ENCODE results near the gene DIAPH2.

Gene DIAPH2

DNA sequence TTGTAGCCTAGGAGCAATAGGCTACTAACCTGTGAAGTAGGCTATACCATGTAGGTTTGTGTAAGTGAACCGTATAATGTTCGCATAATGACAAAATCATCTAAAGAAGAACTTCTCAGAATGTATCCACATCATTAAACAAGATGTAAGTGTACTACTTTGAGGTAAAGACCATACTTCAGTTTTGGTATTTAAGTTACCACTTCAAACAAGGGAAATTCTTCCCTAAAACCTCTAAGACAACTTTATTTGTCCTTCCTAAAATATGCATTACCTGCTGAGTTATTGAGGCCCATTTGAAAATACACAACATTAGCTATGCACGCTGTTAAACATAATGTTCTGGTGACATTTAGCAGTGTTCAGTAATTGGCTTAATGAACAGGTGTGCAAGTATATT, 381.7 kb downstream of the DIAPH2 start:
- no peak for DNase-seq (ENCODE audit: insufficient read length)
- TF ChIP-seq POLR2AphosphoS5 (IDR thresholded peaks at IDR 0.05; ENCODE audit: low read depth, low read length) (no peak), TAF1 (IDR thresholded peaks at IDR 0.05; ENCODE audit: borderline replicate concordance, low read depth, low read length) (no peak), POLR2A (IDR thresholded peaks at IDR 0.05; ENCODE audit: low read depth, low read length) (no peak)
- no peak for FAIRE-seq

DNA sequence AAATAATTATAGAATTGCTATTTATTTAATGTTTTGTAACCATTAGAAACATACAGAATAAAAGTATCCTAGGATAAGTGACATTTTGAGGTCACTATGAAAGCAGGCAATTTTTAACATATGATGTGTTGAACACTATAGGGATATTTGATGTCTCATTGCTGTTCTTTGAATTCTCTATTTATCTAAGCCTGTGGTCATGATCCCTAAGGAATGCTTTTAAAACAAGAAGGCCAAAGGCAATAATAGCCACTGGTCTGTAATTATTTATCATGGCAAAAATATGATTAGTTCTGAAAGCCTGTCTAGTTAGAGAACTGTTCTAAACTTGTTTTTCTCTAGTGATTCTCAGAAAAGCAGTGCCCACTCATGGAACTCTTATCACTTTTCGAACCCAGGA, 385.7 kb downstream of the DIAPH2 start:
- TF ChIP-seq POLR2AphosphoS5 (IDR thresholded peaks at IDR 0.05; ENCODE audit: low read depth, low read length) (no peak), POLR2A (IDR thresholded peaks at IDR 0.05; ENCODE audit: low read depth, low read length) (no peak), TAF1 (IDR thresholded peaks at IDR 0.05; ENCODE audit: borderline replicate concordance, low read depth, low read length) (no peak)
- no peak for DNase-seq (ENCODE audit: insufficient read length)
- no peak for FAIRE-seq

DNA sequence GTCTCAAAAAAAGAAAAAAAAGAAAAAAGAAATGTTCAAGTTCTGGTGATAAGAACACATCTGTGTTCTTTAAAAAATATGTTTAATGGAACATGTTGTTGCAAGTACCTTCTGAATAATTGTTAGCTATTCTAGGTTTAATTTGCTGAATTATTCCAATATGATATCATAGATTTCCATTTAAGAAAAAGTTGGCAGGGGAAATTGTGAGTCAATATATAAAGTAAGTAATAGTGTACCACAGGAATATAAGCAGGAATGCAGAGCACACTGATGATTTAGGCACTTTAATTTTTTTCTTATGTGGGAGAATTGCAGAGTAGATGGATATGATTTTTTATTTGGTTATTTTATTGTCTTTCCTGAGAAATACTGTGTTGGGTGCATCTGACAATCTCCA, 389.8 kb downstream of the DIAPH2 start:
- TF ChIP-seq TAF1 (IDR thresholded peaks at IDR 0.05; ENCODE audit: borderline replicate concordance, low read depth, low read length), result no peak
- TF ChIP-seq POLR2A (IDR thresholded peaks at IDR 0.05; ENCODE audit: low read depth, low read length), result no peak
- no peak for TF ChIP-seq POLR2AphosphoS5 (IDR thresholded peaks at IDR 0.05; ENCODE audit: low read depth, low read length)
- no peak for FAIRE-seq

DNA sequence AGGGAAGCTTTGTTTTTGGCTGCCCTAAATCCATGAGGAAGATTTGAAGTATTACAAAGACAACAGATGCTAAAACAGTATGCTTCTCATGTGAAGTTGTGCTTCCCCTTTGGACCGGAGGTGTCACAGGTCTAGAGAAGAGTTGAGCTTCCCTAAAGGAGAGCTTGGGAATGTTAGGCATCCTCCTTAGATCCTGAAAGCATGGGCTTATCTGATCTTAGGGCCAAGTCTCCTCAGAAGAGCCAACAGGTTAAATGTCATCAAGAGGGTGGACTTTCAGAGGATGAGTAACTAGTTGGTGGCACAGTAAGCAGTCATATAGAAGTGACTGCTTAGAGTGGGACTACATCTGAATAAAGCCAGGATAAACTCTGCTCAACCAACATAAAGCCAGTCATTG, 404.5 kb downstream of the DIAPH2 start:
- no peak for FAIRE-seq
- DNase-seq (ENCODE audit: insufficient read length), result no peak
- TF ChIP-seq POLR2AphosphoS5 (IDR thresholded peaks at IDR 0.05; ENCODE audit: low read depth, low read length), result no peak
- no peak for TF ChIP-seq POLR2A (IDR thresholded peaks at IDR 0.05; ENCODE audit: low read depth, low read length)

More for the DNA sequence above, 389.8 kb downstream of the DIAPH2 start:
- no peak for DNase-seq (ENCODE audit: insufficient read length)

DNA sequence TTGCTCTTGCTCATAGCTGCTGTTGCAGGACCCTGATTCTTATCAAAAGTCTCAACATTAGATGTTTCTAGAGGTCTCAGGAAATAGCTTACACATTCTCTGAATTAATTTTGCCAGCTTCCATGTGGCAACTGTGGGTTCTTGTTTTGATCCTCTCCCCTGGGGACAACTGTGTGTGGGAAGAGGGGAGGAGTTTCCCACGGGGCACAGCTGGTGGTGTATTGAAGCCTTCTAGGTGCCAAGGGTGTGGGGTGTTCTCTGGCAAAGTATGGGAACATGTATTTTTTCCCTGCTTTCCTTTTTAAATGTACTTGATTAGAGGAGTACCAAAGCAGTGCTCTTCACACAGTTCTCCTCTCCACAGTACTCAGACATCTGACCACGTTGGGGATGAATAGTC, 411.7 kb downstream of the DIAPH2 start:
- TF ChIP-seq POLR2A (IDR thresholded peaks at IDR 0.05; ENCODE audit: low read depth, low read length) (no peak), POLR2AphosphoS5 (IDR thresholded peaks at IDR 0.05; ENCODE audit: low read depth, low read length) (no peak), TAF1 (IDR thresholded peaks at IDR 0.05; ENCODE audit: borderline replicate concordance, low read depth, low read length) (no peak)
- no peak for FAIRE-seq
- no peak for DNase-seq (ENCODE audit: insufficient read length)

DNA sequence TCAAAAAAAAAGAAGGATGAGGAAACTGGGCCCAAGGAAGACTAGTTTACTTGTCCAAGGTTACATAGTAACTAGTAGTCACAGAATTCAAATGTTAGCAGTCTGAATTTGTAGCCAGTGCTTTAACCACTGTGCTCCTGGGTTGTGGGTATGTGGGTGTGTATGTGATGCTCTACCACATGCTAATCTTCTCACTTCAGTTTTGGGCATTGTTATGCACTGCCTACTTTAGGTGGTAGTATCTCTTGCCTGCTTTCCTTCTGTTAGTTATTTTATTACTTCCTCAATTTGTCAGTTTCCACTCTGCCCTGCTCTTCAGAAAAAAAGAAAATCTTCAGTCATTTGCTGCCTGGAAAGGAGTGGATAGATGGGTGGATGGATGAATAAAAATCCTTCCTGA, 418.3 kb downstream of the DIAPH2 start:
- no peak for DNase-seq (ENCODE audit: insufficient read length)

DNA sequence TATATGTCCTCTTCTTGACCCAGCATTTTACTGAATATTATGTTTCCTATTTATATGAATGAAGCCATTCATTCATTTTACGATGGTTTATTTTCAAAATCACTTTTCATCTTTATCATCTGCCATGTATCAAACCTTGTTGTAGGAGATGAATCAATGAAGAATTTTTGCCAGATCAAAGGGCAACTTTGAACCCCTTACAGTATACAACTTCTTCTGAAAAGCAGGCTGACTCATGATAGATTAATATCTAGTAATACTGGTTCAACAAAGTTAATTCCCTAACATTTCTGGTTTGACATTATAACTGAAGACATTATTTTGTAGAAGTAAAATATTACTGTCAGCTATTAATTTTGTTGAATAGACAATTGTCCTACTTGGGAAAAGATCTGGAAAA, 425.1 kb downstream of the DIAPH2 start:
- no peak for TF ChIP-seq POLR2AphosphoS5 (IDR thresholded peaks at IDR 0.05; ENCODE audit: low read depth, low read length)
- no peak for DNase-seq (ENCODE audit: insufficient read length)
- FAIRE-seq, result no peak

More for the DNA sequence above, 418.3 kb downstream of the DIAPH2 start:
- no peak for FAIRE-seq
- TF ChIP-seq POLR2A (IDR thresholded peaks at IDR 0.05; ENCODE audit: low read depth, low read length) (no peak), POLR2AphosphoS5 (IDR thresholded peaks at IDR 0.05; ENCODE audit: low read depth, low read length) (no peak), TAF1 (IDR thresholded peaks at IDR 0.05; ENCODE audit: borderline replicate concordance, low read depth, low read length) (no peak)

DNA sequence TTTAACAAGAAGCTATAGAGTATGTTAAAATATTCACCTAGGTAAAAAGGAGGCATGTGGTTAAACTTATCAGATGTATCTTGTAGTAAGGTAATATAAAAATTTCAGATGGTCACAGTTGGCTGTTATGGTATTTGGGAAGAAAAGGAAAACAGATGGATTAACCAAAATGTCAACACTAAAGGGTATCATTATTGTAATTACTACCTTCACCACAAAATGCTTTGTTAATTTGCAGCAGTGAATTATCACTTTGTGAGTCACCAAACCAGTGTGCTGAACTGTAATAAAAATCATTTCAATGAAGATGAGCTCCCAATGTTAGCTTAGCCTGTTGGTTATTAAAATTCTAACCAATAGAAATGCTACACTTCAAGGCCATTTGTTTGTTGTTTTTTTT, 432.9 kb downstream of the DIAPH2 start:
- DNase-seq (ENCODE audit: insufficient read length) (no peak), FAIRE-seq (no peak)

DNA sequence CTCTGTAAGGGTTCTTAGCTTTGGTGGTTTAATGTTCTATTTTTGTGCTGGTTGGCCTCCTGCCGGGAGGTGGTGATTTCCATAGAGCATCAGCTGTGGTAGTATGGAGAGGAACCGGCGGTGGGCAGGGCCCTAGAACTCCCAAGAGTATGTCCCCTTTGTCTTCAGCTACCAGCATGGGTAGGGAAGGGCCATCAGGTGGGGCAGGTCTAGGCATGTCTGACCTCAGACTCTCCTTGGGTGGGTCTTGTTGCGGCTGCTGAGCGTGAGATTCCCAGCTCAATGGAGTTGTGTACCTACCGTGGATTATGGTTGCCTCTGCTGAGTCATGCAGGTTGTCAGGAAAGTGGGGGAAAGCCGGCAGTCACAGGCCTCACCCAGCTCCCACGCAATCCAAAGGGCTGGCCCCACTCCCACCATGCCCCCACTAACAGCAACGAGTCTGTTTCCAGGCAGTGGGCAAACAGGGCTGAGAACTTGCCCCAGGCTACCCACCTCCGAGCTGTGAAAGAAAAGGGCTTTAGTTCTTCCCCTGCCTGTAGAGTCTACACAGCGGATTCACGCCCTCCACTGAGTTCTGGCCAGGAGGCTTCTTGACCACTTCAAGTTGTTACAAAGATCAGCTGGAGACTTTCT, 434.9 kb downstream of the DIAPH2 start:
- TF ChIP-seq POLR2A (IDR thresholded peaks at IDR 0.05; ENCODE audit: low read depth, low read length) (no peak), TAF1 (IDR thresholded peaks at IDR 0.05; ENCODE audit: borderline replicate concordance, low read depth, low read length) (no peak), POLR2AphosphoS5 (IDR thresholded peaks at IDR 0.05; ENCODE audit: low read depth, low read length) (no peak)
- no peak for FAIRE-seq
- no peak for DNase-seq (ENCODE audit: insufficient read length)

More for the DNA sequence above, 432.9 kb downstream of the DIAPH2 start:
- TF ChIP-seq POLR2A (IDR thresholded peaks at IDR 0.05; ENCODE audit: low read depth, low read length) (no peak), POLR2AphosphoS5 (IDR thresholded peaks at IDR 0.05; ENCODE audit: low read depth, low read length) (no peak), TAF1 (IDR thresholded peaks at IDR 0.05; ENCODE audit: borderline replicate concordance, low read depth, low read length) (no peak)

DNA sequence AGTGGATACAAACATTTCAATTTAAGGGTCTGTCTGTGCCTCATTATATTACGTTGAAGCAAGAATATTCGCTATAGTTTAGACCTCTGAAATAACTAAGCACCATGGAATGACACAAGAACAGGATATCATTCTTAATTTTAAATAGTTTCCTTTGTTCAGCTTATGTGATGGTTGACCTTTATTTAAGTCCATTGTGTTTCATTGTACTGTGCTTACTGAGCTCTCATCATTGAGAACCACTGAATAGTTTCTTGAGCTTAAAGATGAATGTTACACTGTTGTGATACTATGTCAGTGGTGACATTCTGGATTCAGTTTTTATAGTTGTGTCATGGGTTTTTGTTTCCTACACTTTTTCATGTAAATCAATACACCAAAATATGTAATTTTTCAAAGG, 438.4 kb downstream of the DIAPH2 start:
- DNase-seq (ENCODE audit: insufficient read length) (no peak), FAIRE-seq (no peak)
- TF ChIP-seq POLR2A (IDR thresholded peaks at IDR 0.05; ENCODE audit: low read depth, low read length) (no peak), POLR2AphosphoS5 (IDR thresholded peaks at IDR 0.05; ENCODE audit: low read depth, low read length) (no peak), TAF1 (IDR thresholded peaks at IDR 0.05; ENCODE audit: borderline replicate concordance, low read depth, low read length) (no peak)

DNA sequence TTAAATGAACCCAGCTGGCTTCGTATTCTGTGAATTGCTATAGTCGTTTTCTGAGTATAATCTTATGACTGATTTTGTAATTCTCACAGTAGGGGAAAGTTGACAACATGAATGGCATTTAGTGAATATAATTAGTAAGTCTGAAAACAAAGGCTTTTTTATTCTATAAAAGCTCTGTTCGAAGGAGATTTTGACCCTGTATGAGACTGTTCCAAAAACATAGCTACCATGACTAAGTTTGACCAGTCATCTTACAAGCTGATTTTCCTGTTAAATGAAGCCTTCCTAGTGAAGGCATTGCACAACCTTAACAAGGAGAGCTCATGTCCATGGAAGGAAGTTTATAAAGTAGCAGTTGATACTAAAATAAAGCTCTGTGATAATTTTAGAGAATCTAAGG, 441.4 kb downstream of the DIAPH2 start:
- FAIRE-seq (no peak), DNase-seq (ENCODE audit: insufficient read length) (no peak)
- no peak for TF ChIP-seq POLR2AphosphoS5 (IDR thresholded peaks at IDR 0.05; ENCODE audit: low read depth, low read length)
- no peak for TF ChIP-seq TAF1 (IDR thresholded peaks at IDR 0.05; ENCODE audit: borderline replicate concordance, low read depth, low read length)
- TF ChIP-seq POLR2A (IDR thresholded peaks at IDR 0.05; ENCODE audit: low read depth, low read length), result no peak

DNA sequence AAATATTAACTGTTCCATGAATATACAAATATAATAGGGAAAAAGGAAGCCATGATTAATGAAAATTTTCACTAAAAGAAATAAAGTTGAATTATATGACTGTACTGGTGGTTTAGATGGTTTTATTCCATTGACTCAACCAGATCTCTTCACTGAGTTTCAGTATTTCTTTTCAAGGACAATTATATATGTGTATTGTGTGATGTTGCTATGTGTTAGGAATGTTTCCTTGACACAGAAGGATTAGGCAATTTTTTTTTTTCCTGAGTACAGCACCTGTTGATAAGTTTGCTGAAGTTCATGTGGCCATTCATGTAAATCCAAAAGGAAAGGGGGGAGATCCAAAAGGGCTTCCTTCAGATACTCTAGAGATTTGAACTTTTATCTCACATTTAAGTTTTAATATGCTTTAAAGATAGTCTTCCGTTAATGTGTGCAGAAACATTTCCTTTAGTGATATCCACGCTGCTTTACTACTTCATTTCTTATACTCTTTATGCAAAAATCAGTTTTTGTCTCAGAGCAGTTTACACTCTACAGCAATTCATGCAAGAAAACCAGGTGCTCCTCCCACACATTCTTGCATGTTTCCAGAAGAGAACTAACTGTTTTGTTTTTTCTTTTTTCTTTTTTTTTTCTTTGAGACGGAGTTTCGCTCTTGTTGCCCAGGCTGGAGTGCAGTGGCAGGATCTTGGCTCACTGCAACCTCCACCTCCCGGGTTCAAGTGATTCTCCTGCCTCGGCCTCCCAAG, 448.2 kb downstream of the DIAPH2 start:
- FAIRE-seq (no peak), DNase-seq (ENCODE audit: insufficient read length) (no peak)
- TF ChIP-seq POLR2A (IDR thresholded peaks at IDR 0.05; ENCODE audit: low read depth, low read length) (no peak), POLR2AphosphoS5 (IDR thresholded peaks at IDR 0.05; ENCODE audit: low read depth, low read length) (no peak), TAF1 (IDR thresholded peaks at IDR 0.05; ENCODE audit: borderline replicate concordance, low read depth, low read length) (no peak)

Data from GM12892 (cell line).